Vagina (tissue), 2 donors: Measurements from ENCODE around the gene STX7.

ENCODE experiments used
- CTCF ChIP-seq, 3 experiments: fragments of 450-650 bp in 2 of 3; fragments of 200-600 bp in 1 of 3; sonication (generic) in 1 of 3; IDR thresholded peaks; one replicate each; pipeline ENCODE4 v1.5.1; 2017 to 2019; ENCODE audit warnings: antibody characterized with exemption in 3 of 3, mild to moderate bottlenecking in 2 of 3, moderate library complexity in 2 of 3
- POLR2A ChIP-seq, 2 donors: fragments of 450-650 bp; IDR thresholded peaks; one replicate each; pipeline ENCODE4 v1.6.1; 2017; ENCODE audit warnings: antibody characterized with exemption in 2 of 2, mild to moderate bottlenecking in 2 of 2, moderate library complexity in 2 of 2

- TF ChIP-seq CTCF (IDR thresholded peaks at IDR 0.05) (no peak), POLR2A (IDR thresholded peaks at IDR 0.05) (no peak)
Observed at GRCh38 chr6:132511210-132511830, 1.6 kb downstream of the STX7 start.
